Measurements from ENCODE around the gene FBXL5.

FBXL5 gene

DNA sequence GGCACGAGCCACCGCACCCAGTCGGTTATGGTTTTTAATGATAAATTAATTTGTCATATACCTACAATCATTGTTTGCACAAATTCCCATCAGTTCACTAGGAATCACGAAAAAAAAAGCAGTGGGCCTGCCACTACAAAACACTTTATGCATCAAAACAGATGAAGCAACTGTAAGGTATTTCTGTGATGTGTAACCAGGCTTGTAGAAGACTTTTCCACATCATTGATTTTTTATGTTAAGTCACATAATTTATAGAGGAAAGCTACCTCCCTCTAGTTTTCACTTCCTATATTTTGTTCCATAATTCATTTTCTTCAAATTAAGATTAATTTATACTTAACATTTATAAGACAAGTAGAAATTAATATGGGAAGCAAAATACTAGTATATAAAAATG, 19.8 kb upstream of the FBXL5 start:
- no peaks in the 10 kb centered on the region for H3K27me3 ChIP-seq
- peak overlapping the region; percentile 38 to 69 (median 59); a peak in 19 of 22 replicates for H3K9ac ChIP-seq
- peaks cover 0 to 42% (median 17%) of the 10 kb centered on the region in 11 experiments; a peak in 16 of 22 replicates for H3K36me3 ChIP-seq
- peak overlapping the region in 3 of 10 experiments; percentile 23 to 31 (median 26); a peak in 5 of 20 replicates for H3K4me3 ChIP-seq
- peak overlapping the region; percentile 64 to 95 (median 77); a peak in 21 of 22 replicates for H3K27ac ChIP-seq
- TF ChIP-seq Cebpa-rat (IDR thresholded peaks at IDR 0.05) = peak in 1 of 11 experiments; percentile 39; a peak in 2 of 22 replicates
- peaks cover 0 to 22% (median 13%) of the 10 kb centered on the region in 11 experiments; a peak in 9 of 22 replicates for H3K9me3 ChIP-seq (replicated peaks in 1 of 11)
- no peaks in the 10 kb centered on the region for H4K20me1 ChIP-seq
- H3K4me2 ChIP-seq = peak overlapping the region; percentile 32 to 91 (median 63)
- H3K4me1 ChIP-seq = peaks cover 61 to 96% (median 81%) of the 10 kb centered on the region in 10 experiments

DNA sequence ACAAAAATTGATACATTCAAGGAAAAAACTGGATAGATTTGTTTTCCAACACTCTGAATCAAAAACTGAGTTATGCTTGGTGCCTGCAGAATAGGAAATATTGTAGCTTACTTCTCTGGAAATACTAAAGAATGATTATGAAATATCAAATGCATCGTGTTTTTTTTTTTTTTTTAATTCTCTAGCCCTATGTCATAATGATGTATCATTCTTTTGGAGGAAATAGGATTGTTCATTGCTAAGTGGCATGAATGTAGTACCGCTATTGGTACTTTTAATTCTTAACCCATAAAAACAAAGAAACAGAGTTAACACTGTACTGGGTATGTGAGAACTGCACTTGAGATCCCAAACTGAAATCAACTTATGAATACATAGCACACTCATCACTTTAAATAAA, 18.9 kb upstream of the FBXL5 start:
- no peaks in the 10 kb centered on the region for H3K27me3 ChIP-seq
- H3K4me3 ChIP-seq = no peak overlapping the region
- TF ChIP-seq Cebpa-rat (IDR thresholded peaks at IDR 0.05) = no peak
- peak overlapping the region in 10 of 11 experiments; percentile 38 to 95 (median 77); a peak in 18 of 22 replicates for H3K27ac ChIP-seq
- peaks cover 0 to 22% (median 13%) of the 10 kb centered on the region in 11 experiments; a peak in 9 of 22 replicates for H3K9me3 ChIP-seq (replicated peaks in 1 of 11)
- peak overlapping the region in 1 of 11 experiments; percentile 61; a peak in 2 of 22 replicates for H3K9ac ChIP-seq
- H3K36me3 ChIP-seq = peaks cover 0 to 42% (median 17%) of the 10 kb centered on the region in 11 experiments; a peak in 16 of 22 replicates
- peak overlapping the region in 9 of 11 experiments; percentile 6 to 91 (median 75); a peak in 11 of 22 replicates for H3K4me2 ChIP-seq
- no peaks in the 10 kb centered on the region for H4K20me1 ChIP-seq
- peaks cover 60 to 95% (median 79%) of the 10 kb centered on the region in 10 experiments for H3K4me1 ChIP-seq

- peak overlapping the region in 9 of 11 experiments; percentile 7 to 95 (median 77); a peak in 16 of 22 replicates for H3K27ac ChIP-seq
These were observed 18.2 kb upstream of the FBXL5 start for GRCh38 chr4:15673337-15673736.

DNA sequence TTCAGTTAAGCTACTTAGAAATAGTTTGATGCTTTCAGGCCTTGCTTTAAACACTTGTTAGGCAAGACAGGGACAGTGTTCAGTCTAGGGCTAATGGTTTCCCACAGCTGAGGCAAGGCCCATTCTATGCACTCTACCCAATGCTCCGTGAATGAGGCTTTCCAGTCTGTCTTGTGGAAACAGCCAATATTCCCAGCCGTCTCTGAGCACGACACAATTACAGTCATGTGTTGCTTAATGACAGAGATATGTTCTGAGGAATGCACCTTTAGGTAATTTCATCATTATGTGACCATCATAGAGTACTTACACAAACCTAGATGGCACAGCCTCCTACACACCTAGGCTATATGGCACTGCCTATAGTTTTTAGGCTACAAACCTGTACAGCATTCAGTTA, 16.9 kb upstream of the FBXL5 start:
- peaks cover 0 to 42% (median 25%) of the 10 kb centered on the region in 11 experiments; a peak in 19 of 22 replicates for H3K36me3 ChIP-seq
- H3K9me3 ChIP-seq (replicated peaks in 1 of 11) = peaks cover 0 to 27% (median 16%) of the 10 kb centered on the region in 11 experiments; a peak in 12 of 22 replicates
- no peak overlapping the region; a peak in 1 of 20 replicates for H3K4me3 ChIP-seq
- no peak for TF ChIP-seq Cebpa-rat (IDR thresholded peaks at IDR 0.05)
- peak overlapping the region in 9 of 11 experiments; percentile 17 to 70 (median 46); a peak in 11 of 22 replicates for H3K4me2 ChIP-seq
- H4K20me1 ChIP-seq = no peaks in the 10 kb centered on the region
- no peak overlapping the region for H3K9ac ChIP-seq
- H3K27me3 ChIP-seq = no peaks in the 10 kb centered on the region
- peaks cover 52 to 96% (median 68%) of the 10 kb centered on the region in 10 experiments for H3K4me1 ChIP-seq
- peak overlapping the region in 10 of 11 experiments; percentile 42 to 94 (median 73); a peak in 18 of 22 replicates for H3K27ac ChIP-seq

More at GRCh38 chr4:15673337-15673736, 18.2 kb upstream of the FBXL5 start:
- Histone ChIP-seq H3K4me1 (peaks cover 59 to 96% (median 79%) of the 10 kb centered on the region in 10 experiments), H3K4me2 (peak overlapping the region in 9 of 11 experiments; percentile 6 to 91 (median 54); a peak in 12 of 22 replicates), H3K9ac (no peak overlapping the region), H3K36me3 (peaks cover 0 to 42% (median 17%) of the 10 kb centered on the region in 11 experiments; a peak in 16 of 22 replicates), H3K27me3 (no peaks in the 10 kb centered on the region), H3K4me3 (no peak overlapping the region), H3K9me3 (replicated peaks in 1 of 11) (peaks cover 0 to 22% (median 13%) of the 10 kb centered on the region in 11 experiments; a peak in 9 of 22 replicates), H4K20me1 (no peaks in the 10 kb centered on the region)
- no peak for TF ChIP-seq Cebpa-rat (IDR thresholded peaks at IDR 0.05)

DNA sequence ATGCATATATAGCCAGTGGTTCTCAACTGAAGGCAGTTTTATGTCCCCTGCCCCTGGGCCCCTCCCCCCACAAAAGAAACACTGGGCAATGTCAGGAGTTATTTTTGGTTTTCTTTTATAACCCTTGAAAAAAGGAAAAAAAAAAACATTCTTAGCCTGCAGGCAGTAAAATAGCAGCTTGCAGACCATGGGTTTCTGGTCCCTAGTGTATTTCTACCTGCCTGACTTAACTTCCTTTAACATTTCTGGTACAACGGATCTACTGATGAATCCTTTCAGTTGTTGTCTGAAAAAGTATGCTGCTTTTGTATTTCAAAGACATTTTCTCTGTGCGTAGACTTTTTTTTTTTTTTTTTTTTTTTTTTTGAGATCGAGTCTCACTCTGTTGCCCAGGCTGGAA, 15.4 kb upstream of the FBXL5 start:
- H3K9ac ChIP-seq = peak overlapping the region in 9 of 11 experiments; percentile 25 to 65 (median 45); a peak in 12 of 22 replicates
- no peaks in the 10 kb centered on the region for H3K27me3 ChIP-seq
- H4K20me1 ChIP-seq = no peaks in the 10 kb centered on the region
- H3K4me2 ChIP-seq = peak overlapping the region; percentile 22 to 73 (median 44); a peak in 21 of 22 replicates
- no peak for TF ChIP-seq Cebpa-rat (IDR thresholded peaks at IDR 0.05)
- peaks cover 54 to 97% (median 71%) of the 10 kb centered on the region in 10 experiments for H3K4me1 ChIP-seq
- peak overlapping the region in 2 of 10 experiments; percentile 1 to 34; a peak in 1 of 20 replicates for H3K4me3 ChIP-seq
- H3K9me3 ChIP-seq (replicated peaks in 1 of 11) = peaks cover 0 to 30% (median 22%) of the 10 kb centered on the region in 11 experiments; a peak in 12 of 22 replicates
- peak overlapping the region; percentile 42 to 94 (median 73); a peak in 21 of 22 replicates for H3K27ac ChIP-seq
- peaks cover 0 to 55% (median 37%) of the 10 kb centered on the region in 11 experiments; a peak in 20 of 22 replicates for H3K36me3 ChIP-seq

DNA sequence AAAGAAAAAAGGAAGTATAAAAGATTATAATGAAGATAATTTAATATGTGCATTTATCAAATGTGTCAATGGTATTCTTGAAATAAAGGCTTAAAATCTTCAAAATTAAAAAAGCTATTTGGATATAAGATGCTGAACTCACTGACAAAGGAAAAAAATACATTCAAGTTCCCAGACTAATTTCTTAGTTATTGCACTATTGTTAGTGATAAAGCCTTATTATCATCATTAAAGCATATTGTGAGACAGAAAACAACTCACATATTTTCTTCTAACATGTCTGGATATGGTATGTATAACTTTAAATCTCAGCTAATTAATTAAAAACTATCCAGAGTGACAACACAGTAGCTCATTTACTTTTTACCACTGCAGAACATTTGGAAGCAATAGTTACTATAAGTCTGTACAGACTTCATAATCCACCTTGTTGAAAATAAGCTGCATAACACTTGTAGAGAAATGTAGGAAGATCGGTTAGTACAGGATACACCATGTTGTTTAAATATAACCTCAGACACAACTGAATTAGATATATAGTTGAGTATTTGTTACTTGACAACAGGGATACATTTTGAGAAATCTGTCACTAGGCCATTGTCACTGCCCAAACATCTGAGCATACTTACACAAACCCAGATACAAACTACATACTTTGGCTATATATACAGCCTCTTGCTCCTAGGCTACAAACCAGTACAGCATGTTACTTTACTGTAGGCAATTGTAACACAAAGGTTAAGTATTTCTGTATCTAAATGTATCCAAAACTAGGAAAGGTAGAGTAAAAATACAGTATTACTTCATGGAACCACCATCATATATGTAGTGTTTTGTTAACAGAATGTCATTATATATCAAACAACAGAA, 13.6 kb upstream of the FBXL5 start:
- TF ChIP-seq Cebpa-rat (IDR thresholded peaks at IDR 0.05) = no peak
- Histone ChIP-seq H3K9ac (peak overlapping the region in 3 of 11 experiments; percentile 9 to 24 (median 17); a peak in 4 of 22 replicates), H3K4me3 (no peak overlapping the region), H4K20me1 (no peaks in the 10 kb centered on the region), H3K27me3 (no peaks in the 10 kb centered on the region), H3K9me3 (replicated peaks in 1 of 11) (peaks cover 0 to 36% (median 22%) of the 10 kb centered on the region in 11 experiments; a peak in 12 of 22 replicates), H3K36me3 (peaks cover 0 to 58% (median 41%) of the 10 kb centered on the region in 11 experiments; a peak in 20 of 22 replicates), H3K4me2 (peak overlapping the region in 10 of 11 experiments; percentile 3 to 93 (median 26); a peak in 13 of 22 replicates), H3K4me1 (peaks cover 49 to 97% (median 73%) of the 10 kb centered on the region in 10 experiments), H3K27ac (peak overlapping the region; percentile 47 to 100 (median 76); a peak in 21 of 22 replicates)

GRCh38 chr4:15667006-15667405, 11.8 kb upstream of the FBXL5 start:
- Histone ChIP-seq H4K20me1 (no peaks in the 10 kb centered on the region), H3K4me1 (peaks cover 48 to 99% (median 68%) of the 10 kb centered on the region in 10 experiments)

More at GRCh38 chr4:15667006-15667405, 11.8 kb upstream of the FBXL5 start:
- H3K9ac ChIP-seq = peak overlapping the region in 1 of 11 experiments; percentile 29; a peak in 2 of 22 replicates
- no peak overlapping the region for H3K4me3 ChIP-seq
- no peak for TF ChIP-seq Cebpa-rat (IDR thresholded peaks at IDR 0.05)
- peak overlapping the region in 5 of 11 experiments; percentile 61 to 93 (median 87); a peak in 6 of 22 replicates for H3K4me2 ChIP-seq
- peaks cover 0 to 48% (median 31%) of the 10 kb centered on the region in 11 experiments; a peak in 20 of 22 replicates for H3K36me3 ChIP-seq
- peaks cover 0 to 32% (median 15%) of the 10 kb centered on the region in 11 experiments; a peak in 12 of 22 replicates for H3K9me3 ChIP-seq (replicated peaks in 1 of 11)
- H3K27me3 ChIP-seq = no peaks in the 10 kb centered on the region
- peak overlapping the region in 9 of 11 experiments; percentile 9 to 100 (median 90); a peak in 16 of 22 replicates for H3K27ac ChIP-seq

All from BLaER1 treated with 17β-estradiol and CSF1 and Interleukin-3, amounts not matched to agents 10 nM and 100 nM (cell line).